Measurements from ENCODE around the gene UTP3.
"Not testable (repeated sequence)": the region's sequence is repeated elsewhere in the genome, so short reads cannot be mapped to it uniquely, and the experiment has no call there.

UTP3 gene

GRCh38 chr4:70688795-70689231, 481 bp downstream of the UTP3 start:
- DNase-seq: peak in 1 of 5 donors; percentile 10

DNA sequence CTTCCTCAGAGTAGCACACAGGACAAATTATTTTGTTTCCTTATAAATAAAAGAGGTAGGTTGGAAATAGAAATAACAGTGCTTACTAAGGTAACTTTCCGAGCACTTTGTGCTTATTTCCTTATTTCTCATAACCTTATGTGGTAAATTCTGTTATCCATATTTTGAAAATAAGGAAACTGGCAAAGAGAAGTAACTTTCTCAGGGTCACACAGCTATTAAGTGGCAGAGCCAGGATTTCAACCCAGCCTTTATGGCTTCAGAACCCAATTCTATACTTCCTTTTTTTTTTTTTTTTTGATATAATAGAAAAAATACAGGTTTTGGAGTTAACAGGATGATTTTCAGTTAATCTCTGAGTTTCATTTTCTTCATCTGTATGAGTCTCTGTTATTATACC, 3.3 kb downstream of the UTP3 start:
- DNase-seq: no peak

DNA sequence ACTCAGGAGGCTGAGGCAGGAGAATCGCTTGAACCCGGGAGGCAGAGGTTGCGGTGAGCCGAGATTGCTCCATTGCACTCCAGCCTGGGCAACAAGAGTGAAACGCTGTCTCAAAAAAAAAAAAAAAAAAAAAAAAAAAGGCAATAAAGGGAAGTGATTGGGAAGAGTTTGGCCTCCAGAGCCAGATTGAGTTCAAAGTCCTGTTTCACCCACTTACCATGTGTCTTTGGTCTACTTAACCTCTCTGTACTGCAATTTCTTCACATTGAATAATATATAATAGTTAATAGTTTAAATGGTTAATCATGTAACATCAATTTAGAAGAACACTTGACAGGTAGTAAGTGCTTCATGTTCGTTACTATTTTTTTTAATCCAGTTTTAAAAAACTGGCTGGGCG, 6.3 kb downstream of the UTP3 start:
- DNase-seq: not testable (repeated sequence)

DNA sequence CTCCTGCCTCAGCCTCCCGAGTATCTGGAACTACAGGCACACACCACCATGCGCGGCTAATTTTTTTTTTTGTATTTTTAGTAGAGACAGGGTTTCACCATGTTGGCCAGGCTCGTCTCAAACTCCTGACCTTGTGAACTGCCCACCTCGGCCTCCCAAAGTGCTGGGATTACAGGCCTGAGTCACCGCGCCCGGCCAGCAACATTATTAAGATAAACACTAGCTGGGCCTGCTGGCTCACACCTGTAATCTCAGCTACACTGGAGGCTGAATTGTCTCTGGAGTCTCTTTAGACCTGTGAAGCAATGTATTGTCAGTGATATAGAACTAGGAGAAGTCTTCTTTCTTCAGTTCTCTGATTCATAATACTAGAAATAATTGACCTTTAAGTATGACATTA, 10.1 kb downstream of the UTP3 start:
- not testable (repeated sequence) for DNase-seq

DNA sequence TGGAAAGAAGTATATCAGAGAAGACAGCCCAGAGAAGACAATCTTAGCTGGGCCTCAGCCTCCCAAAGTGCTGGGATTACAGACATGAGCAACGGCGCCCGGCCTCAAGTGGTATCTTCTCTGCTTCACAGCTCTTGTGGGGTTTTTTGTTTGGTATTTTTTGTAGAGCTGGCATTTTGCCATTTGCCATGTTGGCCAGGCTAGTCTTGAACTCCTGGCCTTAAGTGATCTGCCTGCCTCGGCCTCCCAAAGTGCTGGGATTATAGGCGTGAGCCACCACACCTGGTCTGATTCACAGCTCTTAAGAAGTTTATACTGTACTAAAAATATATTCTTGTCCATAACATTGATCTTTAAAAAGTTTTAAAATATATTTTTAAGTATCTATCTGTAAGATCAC, 12.4 kb downstream of the UTP3 start:
- DNase-seq: no peak

- no peak for DNase-seq
These were observed 12.9 kb downstream of the UTP3 start for GRCh38 chr4:70701271-70701670.

DNA sequence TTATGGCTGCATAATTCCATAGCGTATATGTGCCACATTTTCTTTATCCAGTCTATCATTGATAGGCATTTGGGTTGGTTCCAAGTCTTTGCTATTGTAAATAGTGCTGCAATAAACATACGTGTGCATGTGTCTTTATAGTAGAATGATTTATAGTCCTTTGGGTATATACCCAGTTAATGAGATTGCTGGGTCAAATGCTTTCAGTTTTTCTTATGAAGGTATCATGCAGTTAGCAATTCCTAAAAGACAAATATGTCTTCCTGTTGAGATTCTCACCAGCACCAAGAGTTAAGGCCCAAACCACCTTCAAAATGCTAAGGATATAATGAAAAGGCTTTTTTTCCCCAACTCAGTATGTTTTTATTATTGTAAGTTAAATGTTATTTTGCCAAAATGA, 14.3 kb downstream of the UTP3 start:
- DNase-seq: not testable (repeated sequence)

DNA sequence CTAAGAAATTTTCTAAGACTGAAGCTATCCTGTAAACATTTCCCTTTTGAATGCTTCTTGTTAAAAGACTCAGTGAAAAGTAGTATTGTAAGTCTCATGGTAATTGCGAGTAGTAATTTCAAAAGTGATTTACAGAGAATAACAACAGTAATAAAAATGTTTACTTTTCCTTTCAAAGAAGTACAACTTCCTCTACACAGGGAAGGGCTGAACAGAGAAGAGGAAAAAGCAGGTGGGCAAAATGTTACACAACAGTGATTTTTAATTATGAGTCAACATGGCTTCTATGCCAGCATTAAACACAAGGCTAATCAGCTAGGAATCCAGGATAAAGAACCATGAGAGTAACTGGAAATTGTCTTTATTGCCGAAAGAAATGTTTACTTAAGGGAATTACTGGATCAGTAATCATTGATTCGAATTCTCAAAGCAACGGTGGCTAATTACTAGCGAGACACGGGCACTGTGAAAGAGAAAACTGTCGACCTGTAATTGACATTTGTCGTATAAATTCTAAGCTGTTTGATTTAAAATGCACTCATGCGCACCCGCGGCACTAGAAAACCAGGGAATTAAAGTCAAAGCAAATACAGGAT, 15.4 kb downstream of the UTP3 start:
- no peak for DNase-seq

GRCh38 chr4:70704215-70704930, 16.0 kb downstream of the UTP3 start:
- DNase-seq: peak; percentile 51 to 66 (median 59)

DNA sequence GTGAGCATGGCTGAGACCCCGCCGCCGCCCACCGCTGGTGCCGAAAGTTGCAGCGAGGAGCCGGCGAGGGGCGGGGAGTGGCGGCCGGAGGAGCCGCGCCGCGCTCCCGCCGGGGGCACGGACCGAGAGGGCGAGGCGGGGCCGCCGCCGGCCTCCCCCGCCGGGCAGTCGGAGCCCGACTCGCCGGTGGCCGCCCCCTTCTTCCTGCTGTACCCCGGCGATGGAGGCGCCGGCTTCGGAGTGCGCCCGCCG, 16.5 kb downstream of the UTP3 start:
- DNase-seq: no peak

DNA sequence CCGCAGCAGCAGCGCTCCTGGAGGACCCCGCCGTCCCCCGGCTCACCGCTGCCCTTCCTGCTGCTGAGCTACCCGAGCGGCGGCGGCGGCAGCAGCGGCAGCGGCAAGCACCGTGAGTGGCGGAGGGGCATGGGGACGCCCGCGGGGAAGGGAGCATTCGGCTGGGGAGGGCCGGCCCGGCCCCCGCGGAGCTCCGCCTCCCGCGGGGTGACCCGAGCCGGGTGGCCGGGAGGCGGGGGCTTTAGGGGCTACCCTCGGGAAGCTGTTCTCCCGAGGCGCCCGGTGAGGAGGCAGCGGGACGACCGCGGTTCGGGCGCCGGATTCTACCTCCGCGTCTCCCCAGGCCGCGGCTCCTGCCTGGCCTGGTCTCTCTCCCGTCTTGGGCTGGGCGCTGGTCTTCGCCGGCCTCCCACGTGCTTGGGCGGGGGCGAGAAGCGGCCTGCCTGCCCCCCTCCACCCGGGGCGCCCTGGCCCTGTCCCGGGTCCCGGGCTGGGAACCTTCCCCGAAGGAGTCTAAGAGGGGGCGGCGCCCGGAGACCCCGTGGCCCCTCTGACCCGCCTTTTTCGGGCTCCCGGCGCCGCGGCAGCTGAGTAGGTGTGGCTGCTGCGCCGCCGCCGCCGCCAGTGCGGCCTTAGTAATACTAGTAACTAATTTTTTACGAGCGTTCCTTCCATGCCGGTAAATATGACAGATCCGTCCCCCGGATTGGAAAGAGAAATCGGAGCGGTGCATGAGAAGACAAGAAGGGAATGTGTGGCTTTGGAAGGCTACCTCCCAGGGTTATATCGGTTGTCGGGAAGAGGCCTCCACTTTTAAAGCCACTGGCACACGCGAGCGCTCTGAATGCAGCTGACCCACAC, 17.1 kb downstream of the UTP3 start:
- peak; percentile 51 to 74 (median 64) for DNase-seq

GRCh38 chr4:70706044-70706461, 17.7 kb downstream of the UTP3 start:
- DNase-seq: no peak

- DNase-seq: no peak
These were observed 18.2 kb downstream of the UTP3 start for GRCh38 chr4:70706516-70706915.

DNA sequence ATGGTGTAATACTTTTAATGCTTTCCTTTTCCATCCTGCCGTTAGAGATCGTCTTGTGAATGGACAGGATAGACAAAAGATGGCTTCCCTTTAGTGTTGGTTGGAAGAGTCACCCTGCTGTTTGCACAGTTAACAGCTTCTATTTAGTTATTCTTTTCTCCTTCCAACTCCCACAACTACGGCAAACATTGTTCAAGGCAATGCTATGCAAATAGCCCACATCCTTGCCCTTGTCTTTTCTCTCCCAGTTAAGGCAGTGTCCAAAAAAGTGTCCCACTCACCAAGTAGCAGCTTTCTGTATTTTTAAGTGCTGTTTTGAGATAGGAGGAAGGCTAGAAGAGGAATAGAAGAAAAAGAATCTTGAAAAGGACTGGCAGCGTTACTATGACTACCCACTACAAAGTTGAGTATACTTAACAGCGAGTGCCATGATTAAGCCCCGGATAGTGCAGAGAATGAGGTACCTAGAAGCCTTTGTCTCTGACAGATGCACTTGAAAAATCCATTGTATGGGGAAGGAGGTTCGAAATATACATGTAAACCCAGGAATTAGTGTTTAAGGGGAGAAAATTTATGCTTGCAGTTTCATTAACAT, 21.4 kb downstream of the UTP3 start:
- DNase-seq: no peak

GRCh38 chr4:70711599-70711998, 23.3 kb downstream of the UTP3 start:
- no peak for DNase-seq

DNA sequence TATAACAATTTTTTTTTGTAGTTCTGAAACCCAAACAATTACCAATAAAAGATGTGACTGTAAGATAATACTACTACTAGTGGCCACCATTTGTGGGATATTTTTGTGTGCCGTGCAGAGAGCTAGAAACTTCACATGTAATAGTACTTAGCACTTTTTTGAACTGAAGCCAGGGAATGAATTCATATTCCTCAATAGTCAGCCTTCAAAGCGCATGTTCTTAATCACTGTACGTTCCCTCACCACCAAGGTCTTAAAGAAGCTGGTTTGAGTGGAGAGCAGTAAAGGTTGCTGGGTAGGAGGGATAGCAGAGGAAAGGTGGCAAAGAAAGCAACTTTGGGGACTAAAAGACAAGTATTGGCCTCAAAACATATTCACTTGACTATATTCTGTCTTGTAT, 23.8 kb downstream of the UTP3 start:
- DNase-seq: no peak

DNA sequence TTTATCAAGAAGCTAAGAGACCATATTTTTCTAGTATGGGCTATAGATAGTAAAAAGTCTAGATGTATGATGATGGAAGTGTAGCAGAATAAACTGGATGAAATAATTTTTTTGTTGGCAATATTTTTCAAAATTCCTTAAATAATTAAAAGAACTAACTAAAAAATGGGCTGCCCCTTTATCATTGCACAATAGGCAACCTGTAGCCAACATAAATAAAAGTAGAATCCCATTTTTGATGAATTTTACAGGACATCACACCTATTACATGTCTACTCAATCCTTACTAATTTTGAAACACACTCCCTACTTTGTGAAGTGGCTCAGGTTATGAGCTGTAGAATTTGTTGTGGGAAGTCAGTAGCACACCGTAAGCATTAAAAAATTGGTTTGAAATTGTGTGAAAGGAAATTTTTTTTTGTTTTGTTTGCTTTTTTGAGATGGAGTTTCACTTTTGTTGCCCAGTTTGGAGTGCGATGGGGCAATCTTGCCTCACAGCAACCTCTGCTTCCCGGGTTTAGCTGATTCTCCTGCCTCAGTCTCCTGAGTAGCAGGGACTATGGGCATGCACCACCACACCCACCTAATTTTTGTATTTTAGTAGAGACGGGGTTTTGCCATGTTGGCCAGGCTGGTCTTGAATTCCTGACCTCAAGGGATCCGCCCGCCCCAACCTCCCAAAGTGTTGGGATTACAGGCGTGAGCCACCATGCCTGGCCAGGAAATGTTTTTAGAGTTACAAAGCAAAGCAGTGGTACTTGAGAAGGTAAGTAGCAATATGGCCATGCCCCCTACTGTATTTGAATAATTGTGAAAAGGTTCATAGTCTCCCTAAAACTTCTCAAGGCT, 24.5 kb downstream of the UTP3 start:
- no peak for DNase-seq

GRCh38 chr4:70713453-70714078, 25.2 kb downstream of the UTP3 start:
- no peak for DNase-seq

- no peak for DNase-seq
These were observed 26.0 kb downstream of the UTP3 start for GRCh38 chr4:70714079-70714887.

GRCh38 chr4:70715097-70715496, 26.8 kb downstream of the UTP3 start:
- no peak for DNase-seq

Data from T-helper 1 cell (primary cell).